ENCODE results near the gene L2HGDH.

DNA sequence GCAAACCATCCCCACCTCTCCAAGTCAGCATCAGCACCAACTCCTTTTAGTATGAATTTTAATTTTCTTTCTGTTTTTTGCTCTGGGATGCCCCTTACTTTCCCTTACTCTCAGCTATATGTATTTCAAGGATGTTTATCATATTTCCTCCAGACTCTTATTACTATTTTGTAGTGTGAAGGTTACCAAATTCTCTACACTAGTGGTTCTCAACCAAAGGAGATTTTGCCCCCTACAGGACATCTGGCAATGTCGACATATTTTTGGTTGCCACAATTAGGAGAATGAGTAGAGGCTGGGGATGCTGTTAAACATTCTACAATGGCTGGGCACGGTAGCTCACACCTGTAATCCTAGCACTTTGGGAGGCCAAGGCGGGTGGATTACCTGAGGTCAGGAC, 51.5 kb downstream of the L2HGDH start:
- TF ChIP-seq, protein P1, sequence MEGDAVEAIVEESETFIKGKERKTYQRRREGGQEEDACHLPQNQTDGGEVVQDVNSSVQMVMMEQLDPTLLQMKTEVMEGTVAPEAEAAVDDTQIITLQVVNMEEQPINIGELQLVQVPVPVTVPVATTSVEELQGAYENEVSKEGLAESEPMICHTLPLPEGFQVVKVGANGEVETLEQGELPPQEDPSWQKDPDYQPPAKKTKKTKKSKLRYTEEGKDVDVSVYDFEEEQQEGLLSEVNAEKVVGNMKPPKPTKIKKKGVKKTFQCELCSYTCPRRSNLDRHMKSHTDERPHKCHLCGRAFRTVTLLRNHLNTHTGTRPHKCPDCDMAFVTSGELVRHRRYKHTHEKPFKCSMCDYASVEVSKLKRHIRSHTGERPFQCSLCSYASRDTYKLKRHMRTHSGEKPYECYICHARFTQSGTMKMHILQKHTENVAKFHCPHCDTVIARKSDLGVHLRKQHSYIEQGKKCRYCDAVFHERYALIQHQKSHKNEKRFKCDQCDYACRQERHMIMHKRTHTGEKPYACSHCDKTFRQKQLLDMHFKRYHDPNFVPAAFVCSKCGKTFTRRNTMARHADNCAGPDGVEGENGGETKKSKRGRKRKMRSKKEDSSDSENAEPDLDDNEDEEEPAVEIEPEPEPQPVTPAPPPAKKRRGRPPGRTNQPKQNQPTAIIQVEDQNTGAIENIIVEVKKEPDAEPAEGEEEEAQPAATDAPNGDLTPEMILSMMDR (IDR thresholded peaks at IDR 0.05; ENCODE audit: low read depth, low read length, poor library complexity, severe bottlenecking) = peak; percentile 53
- TF ChIP-seq EZH2phosphoT487 (IDR thresholded peaks at IDR 0.05; ENCODE audit: borderline replicate concordance, low read length) = no peak

All from DOHH2 (cell line).